GM21723 (cell line): ENCODE data around the gene RNF157.
"Not testable (repeated sequence)": the region's sequence is repeated elsewhere in the genome, so short reads cannot be mapped to it uniquely, and the experiment has no call there.

ENCODE experiments used
- ATAC-seq: cut with Tn5 transposase; IDR thresholded peaks from one replicate; pipeline ENCODE4 v1.9.1; 2021; ENCODE audit warnings: mild to moderate bottlenecking, moderate library complexity; ENCODE audit not compliant: unreplicated experiment

Gene RNF157

GRCh38 chr17:76255801-76256429, 15.6 kb upstream of the RNF157 start:
- ATAC-seq = no peak

GRCh38 chr17:76254275-76254674, 14.0 kb upstream of the RNF157 start:
- ATAC-seq = no peak

- ATAC-seq = no peak
Measured at GRCh38 chr17:76253841-76254240, 13.5 kb upstream of the RNF157 start.

GRCh38 chr17:76252967-76253766, 12.9 kb upstream of the RNF157 start:
- ATAC-seq = not testable (repeated sequence)

- ATAC-seq = no peak
Measured at GRCh38 chr17:76252040-76252954, 12.0 kb upstream of the RNF157 start.

GRCh38 chr17:76251478-76252039, 11.3 kb upstream of the RNF157 start:
- ATAC-seq = no peak

- ATAC-seq = no peak
Measured at GRCh38 chr17:76250141-76250540, 9.8 kb upstream of the RNF157 start.

- ATAC-seq = no peak
Measured at GRCh38 chr17:76248013-76248782, 7.9 kb upstream of the RNF157 start.

- no peak for ATAC-seq
Measured at GRCh38 chr17:76247304-76247703, 7.0 kb upstream of the RNF157 start.

GRCh38 chr17:76246080-76247066, 6.1 kb upstream of the RNF157 start:
- peak; percentile 92 for ATAC-seq

GRCh38 chr17:76244721-76245120, 4.4 kb upstream of the RNF157 start:
- not testable (repeated sequence) for ATAC-seq

- ATAC-seq = no peak
Measured at GRCh38 chr17:76243826-76244679, 3.8 kb upstream of the RNF157 start.

GRCh38 chr17:76241691-76242255, 1.5 kb upstream of the RNF157 start:
- ATAC-seq = no peak

- no peak for ATAC-seq
Measured at GRCh38 chr17:76241204-76241538, 878 bp upstream of the RNF157 start.

- peak; percentile 23 for ATAC-seq
Measured at GRCh38 chr17:76239538-76240274, 587 bp downstream of the RNF157 start.

- ATAC-seq = no peak
Measured at GRCh38 chr17:76238847-76239537, 1.3 kb downstream of the RNF157 start.

- no peak for ATAC-seq
Measured at GRCh38 chr17:76237859-76238313, 2.4 kb downstream of the RNF157 start.
